Glutamatergic neuron (in vitro differentiated cells): ENCODE results near the gene MAPK1. TPM values are rescaled to one million over a fixed set of nuclear protein-coding genes. Genes with fewer than 3 reads are reported as not detected.
"Not testable (repeated sequence)": the region's sequence is repeated elsewhere in the genome, so short reads cannot be mapped to it uniquely, and the experiment has no call there.

Experiments
- DNase-seq: peaks from one replicate; pipeline ENCODE4 v3.0.0; 2022
- H3K27ac Mint-ChIP-seq: one replicate; pipeline ENCODE4 v1.8.0; 2020; ENCODE audit warnings: mild to moderate bottlenecking, mixed read lengths, inconsistent platforms; ENCODE audit not compliant: unreplicated experiment
- H3K27me3 Mint-ChIP-seq: one replicate; pipeline ENCODE4 v1.8.0; 2020; ENCODE audit warnings: mild to moderate bottlenecking, moderate library complexity, mixed read lengths, inconsistent platforms; ENCODE audit not compliant: unreplicated experiment
- H3K36me3 Mint-ChIP-seq: one replicate; pipeline ENCODE4 v1.8.0; 2020; ENCODE audit warnings: mild to moderate bottlenecking, mixed read lengths, inconsistent platforms; ENCODE audit not compliant: unreplicated experiment
- H3K4me1 Mint-ChIP-seq: one replicate; pipeline ENCODE4 v1.8.0; 2020; ENCODE audit warnings: mild to moderate bottlenecking, low read depth, mixed read lengths, inconsistent platforms; ENCODE audit not compliant: unreplicated experiment
- H3K4me3 Mint-ChIP-seq: one replicate; pipeline ENCODE4 v1.8.0; 2020; ENCODE audit warnings: mild to moderate bottlenecking, mixed read lengths, inconsistent platforms; ENCODE audit not compliant: unreplicated experiment
- H3K9me3 Mint-ChIP-seq: one replicate; pipeline ENCODE4 v1.8.0; 2020; ENCODE audit warnings: mild to moderate bottlenecking, moderate library complexity, mixed read lengths, inconsistent platforms; ENCODE audit not compliant: unreplicated experiment
- total RNA-seq: library from RNA; stranded (reverse); fragmentation: NEBNext Ultra II Directional; extraction: Animal tissue kit (Norgen Biotek cat#: 25700); gene quantifications from one replicate; pipeline ENCODE4 v1.2.1, GENCODE V29; 2021; ENCODE audit not compliant: unreplicated experiment
- TF ChIP-seq, protein P1 (sequence below): fragments of 200-600 bp; sonication (generic); IDR thresholded peaks from one replicate; pipeline ENCODE4 v1.5.0; 2021; ENCODE audit not compliant: partially characterized antibody, unreplicated experiment

The MAPK1 gene
- total RNA-seq, 1 donor from 2014 or later: 148 TPM

DNA sequence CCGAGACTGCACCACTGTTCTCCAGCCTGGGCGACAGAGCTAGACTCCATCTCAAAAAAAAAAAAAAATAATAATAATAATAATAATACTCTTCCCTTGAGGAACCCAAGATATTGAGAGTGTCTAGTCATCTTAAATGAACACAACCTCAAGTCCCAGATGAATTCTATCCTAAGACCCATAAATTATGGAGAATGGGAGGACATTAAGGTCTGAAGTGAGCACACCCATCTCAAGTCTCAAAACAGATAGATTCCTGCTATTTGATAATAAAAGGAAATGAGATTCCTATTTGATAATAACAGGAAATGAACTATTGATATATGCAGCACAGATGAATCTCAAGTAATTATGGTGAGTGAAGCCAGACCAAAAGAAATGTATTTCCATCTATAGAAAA, 51.5 kb downstream of the MAPK1 start:
- Mint-ChIP-seq H3K27ac (no peak overlapping the region), H3K27me3 (peaks cover 7% of the 10 kb centered on the region), H3K36me3 (no peaks in the 10 kb centered on the region), H3K9me3 (peaks cover 4% of the 10 kb centered on the region), H3K4me3 (no peak overlapping the region), H3K4me1 (peaks cover 14% of the 10 kb centered on the region)
- no peak for DNase-seq
- TF ChIP-seq, protein P1, sequence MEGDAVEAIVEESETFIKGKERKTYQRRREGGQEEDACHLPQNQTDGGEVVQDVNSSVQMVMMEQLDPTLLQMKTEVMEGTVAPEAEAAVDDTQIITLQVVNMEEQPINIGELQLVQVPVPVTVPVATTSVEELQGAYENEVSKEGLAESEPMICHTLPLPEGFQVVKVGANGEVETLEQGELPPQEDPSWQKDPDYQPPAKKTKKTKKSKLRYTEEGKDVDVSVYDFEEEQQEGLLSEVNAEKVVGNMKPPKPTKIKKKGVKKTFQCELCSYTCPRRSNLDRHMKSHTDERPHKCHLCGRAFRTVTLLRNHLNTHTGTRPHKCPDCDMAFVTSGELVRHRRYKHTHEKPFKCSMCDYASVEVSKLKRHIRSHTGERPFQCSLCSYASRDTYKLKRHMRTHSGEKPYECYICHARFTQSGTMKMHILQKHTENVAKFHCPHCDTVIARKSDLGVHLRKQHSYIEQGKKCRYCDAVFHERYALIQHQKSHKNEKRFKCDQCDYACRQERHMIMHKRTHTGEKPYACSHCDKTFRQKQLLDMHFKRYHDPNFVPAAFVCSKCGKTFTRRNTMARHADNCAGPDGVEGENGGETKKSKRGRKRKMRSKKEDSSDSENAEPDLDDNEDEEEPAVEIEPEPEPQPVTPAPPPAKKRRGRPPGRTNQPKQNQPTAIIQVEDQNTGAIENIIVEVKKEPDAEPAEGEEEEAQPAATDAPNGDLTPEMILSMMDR: no peak

DNA sequence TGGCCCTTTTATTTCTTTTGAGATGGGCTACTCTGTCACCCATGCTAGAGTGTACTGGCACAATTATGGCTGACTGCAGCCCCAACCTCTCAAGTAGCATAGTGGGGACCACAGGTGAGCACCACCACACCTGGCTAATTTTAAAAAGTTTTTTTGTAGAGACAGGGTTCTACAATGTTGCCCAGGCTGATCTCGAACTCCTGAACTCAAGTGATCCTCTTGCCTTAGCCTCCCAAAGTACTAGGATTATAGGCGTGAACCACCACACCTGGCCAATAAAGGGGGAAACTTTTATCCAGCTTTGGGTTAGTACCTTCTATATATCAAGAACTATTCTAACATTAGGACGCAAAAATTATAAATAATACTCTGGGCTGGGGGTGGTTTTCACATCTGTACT, 52.1 kb downstream of the MAPK1 start:
- TF ChIP-seq, protein P1: no peak
- peaks cover 14% of the 10 kb centered on the region for H3K4me1 Mint-ChIP-seq
- peaks cover 4% of the 10 kb centered on the region for H3K9me3 Mint-ChIP-seq
- H3K27ac Mint-ChIP-seq: no peak overlapping the region
- DNase-seq: no peak
- H3K4me3 Mint-ChIP-seq: no peak overlapping the region
- no peaks in the 10 kb centered on the region for H3K36me3 Mint-ChIP-seq
- H3K27me3 Mint-ChIP-seq: peaks cover 7% of the 10 kb centered on the region

DNA sequence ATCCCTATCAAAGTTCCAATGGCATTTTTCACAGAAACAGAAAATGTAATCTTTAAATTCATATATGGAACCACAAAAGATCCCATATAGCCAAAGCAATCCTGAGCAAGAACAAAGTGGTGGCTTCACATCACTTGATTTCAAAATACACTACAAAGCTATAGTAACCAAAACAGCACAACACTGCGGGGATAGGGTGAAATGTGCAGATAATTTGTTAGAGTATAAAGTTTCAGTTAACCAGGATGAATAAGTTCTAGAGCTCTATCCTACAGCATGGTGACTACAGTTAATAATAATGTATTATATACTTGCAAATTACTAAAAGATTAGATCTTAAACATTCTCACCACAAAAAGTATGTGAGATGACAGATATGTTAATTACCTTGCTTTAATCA, 55.5 kb downstream of the MAPK1 start:
- peaks cover 2% of the 10 kb centered on the region for H3K9me3 Mint-ChIP-seq
- H3K36me3 Mint-ChIP-seq: no peaks in the 10 kb centered on the region
- H3K4me3 Mint-ChIP-seq: no peak overlapping the region
- DNase-seq: no peak
- no peak overlapping the region for H3K27ac Mint-ChIP-seq
- peaks cover 7% of the 10 kb centered on the region for H3K4me1 Mint-ChIP-seq
- TF ChIP-seq, protein P1: no peak
- peaks cover 2% of the 10 kb centered on the region for H3K27me3 Mint-ChIP-seq

DNA sequence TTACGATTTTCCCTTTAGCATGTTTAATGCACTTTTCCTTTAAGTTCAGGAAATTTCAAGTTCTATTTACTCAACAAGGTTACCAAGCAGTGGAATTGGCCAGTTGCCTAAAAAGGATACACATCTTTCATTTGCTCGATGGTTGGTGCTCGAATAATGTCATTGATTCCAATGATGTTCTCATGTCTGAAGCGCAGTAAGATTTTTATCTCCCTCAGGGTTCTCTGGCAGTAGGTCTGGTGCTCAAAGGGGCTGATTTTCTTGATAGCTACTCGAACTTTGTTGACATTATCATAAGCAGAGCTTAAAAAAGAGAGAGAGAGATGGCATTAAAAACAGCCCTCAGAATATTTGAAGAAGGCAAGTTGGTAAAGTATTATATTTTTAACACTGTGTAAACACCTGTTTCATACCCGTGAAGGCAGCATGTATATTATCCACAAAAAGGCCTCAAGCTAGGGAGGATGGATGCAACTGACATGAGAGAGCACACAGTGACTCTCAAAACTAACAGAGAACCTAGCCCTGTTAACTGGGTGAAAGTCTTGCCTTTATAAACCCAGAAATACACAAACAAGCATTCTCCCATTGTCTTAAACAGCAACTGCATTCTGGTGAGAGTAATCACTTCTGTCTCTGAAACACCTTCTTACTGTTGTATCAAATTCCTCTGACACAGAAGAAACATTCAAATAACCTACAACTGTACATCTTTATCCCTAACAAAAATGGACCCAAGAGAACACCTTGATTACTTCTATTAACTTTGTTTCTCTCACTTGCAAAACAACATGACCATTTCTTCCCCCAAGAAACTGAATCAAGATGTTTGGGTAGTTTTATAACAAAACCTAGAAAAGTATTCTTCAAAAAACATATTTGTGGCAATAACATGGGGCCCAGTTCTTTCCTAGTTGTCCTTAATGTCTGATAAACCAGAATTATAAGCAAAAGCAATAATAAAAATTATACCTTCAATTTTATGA, 59.6 kb downstream of the MAPK1 start:
- DNase-seq: no peak
- Mint-ChIP-seq H3K27me3 (no peaks in the 10 kb centered on the region), H3K4me1 (peaks cover 7% of the 10 kb centered on the region), H3K9me3 (peaks cover 2% of the 10 kb centered on the region), H3K4me3 (no peak overlapping the region), H3K36me3 (no peaks in the 10 kb centered on the region), H3K27ac (no peak overlapping the region)
- TF ChIP-seq, protein P1: no peak

DNA sequence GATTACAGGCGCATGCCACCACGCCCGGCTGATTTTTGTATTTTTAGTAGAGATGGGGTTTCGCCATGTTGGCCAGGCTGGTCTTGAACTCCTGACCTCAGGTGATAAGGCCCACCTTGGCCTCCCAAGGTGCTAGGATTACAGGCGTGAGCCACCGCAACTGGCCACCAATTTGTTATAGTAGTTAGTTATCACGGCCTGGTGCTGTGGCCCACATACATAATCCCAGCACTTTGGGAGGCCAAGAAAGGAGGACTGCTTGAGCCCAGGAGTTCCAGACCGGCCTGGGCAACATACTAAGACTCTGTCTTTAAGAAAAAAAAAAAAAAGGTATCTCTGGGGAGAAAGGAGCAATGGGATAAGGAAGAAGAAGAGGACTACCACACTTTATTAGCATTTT, 62.1 kb downstream of the MAPK1 start:
- H3K9me3 Mint-ChIP-seq, H3K4me3 Mint-ChIP-seq, H3K27ac Mint-ChIP-seq, H3K27me3 Mint-ChIP-seq, DNase-seq, H3K4me1 Mint-ChIP-seq: not testable (repeated sequence)
- H3K36me3 Mint-ChIP-seq: peaks cover 11% of the 10 kb centered on the region
